Peyer's patch (tissue), 4 donors: ENCODE results near the gene CYBB. TPM values are rescaled to one million over a fixed set of nuclear protein-coding genes. Genes with fewer than 3 reads are reported as not detected.
"Not testable (repeated sequence)": the region's sequence is repeated elsewhere in the genome, so short reads cannot be mapped to it uniquely, and the experiment has no call there.

Source experiments
- DNase-seq, 3 donors: peaks; one replicate each; pipeline ENCODE4 v3.0.0-alpha.2; 2017 to 2019
- H3K27ac ChIP-seq, 4 donors: fragments of 200-600 bp; sonication (generic); one replicate each; pipeline ENCODE4 v1.5.1; 2016 to 2019
- H3K27me3 ChIP-seq, 2 donors: fragments of 200-600 bp; sonication (generic); one replicate each; pipeline ENCODE4 v1.5.1; 2019
- H3K36me3 ChIP-seq, 3 donors: fragments of 200-600 bp; sonication (generic); one replicate each; pipeline ENCODE4 v1.5.1; 2016 to 2019
- H3K4me1 ChIP-seq, 4 donors: fragments of 200-600 bp; sonication (generic); one replicate each; pipeline ENCODE4 v1.5.1; 2016 to 2019
- H3K4me3 ChIP-seq, 4 donors: fragments of 200-600 bp; sonication (generic); 1 replicate in 3 of 4; 2 replicates in 1 of 4; pipeline ENCODE4 v1.5.1; 2016 to 2019; ENCODE audit warnings: mild to moderate bottlenecking in 1 of 4
- H3K9me3 ChIP-seq, 4 donors: fragments of 200-600 bp; sonication (generic); one replicate each; pipeline ENCODE4 v1.5.1; 2016 to 2019; ENCODE audit warnings: mild to moderate bottlenecking in 1 of 4
- POLR2A ChIP-seq, 2 donors: fragments of 450-650 bp; IDR thresholded peaks; one replicate each; pipeline ENCODE4 v1.5.1; 2017; ENCODE audit warnings: antibody characterized with exemption in 2 of 2, mild to moderate bottlenecking in 2 of 2, moderate library complexity in 2 of 2
- total RNA-seq, 4 donors: library from RNA; depleted of rRNA; stranded (reverse); fragments of >200 nt; gene quantifications; one replicate each; pipeline ENCODE4 v1.1.0, GENCODE V29; 2016
- TF ChIP-seq, protein P1 (sequence below), 6 experiments: fragments of 450-650 bp in 4 of 6; fragments of 200-600 bp in 2 of 6; sonication (generic) in 1 of 6; IDR thresholded peaks; one replicate each; pipeline ENCODE4 v1.5.1; 2017 to 2019; ENCODE audit warnings: antibody characterized with exemption in 6 of 6, mild to moderate bottlenecking in 3 of 6, moderate library complexity in 1 of 6

Gene CYBB
- total RNA-seq, 4 donors from 2014 or later: 3.2 to 35.5 (median 6.8) TPM

DNA sequence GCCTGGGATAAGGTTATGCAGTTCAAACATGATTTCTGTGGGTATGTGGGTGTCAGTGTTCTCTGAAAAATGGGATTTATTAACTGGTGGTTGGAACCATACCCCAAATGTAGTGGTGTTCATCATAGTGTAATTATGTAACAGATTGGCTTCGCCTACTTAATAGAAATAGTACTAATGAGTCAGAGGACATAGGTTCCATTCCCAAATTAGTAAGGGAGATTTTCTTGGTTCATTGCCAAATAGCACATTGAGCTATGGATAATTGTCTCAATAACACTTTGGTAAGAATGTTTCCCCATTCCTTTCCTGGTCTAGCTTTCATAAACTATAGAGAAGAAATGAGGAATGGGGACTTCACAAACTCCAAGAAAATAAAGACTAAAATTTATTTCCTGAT, 20.5 kb upstream of the CYBB start:
- H3K4me3 ChIP-seq: no peak overlapping the region
- no peaks in the 10 kb centered on the region for H3K27me3 ChIP-seq
- TF ChIP-seq POLR2A (IDR thresholded peaks at IDR 0.05): no peak
- TF ChIP-seq, protein P1, sequence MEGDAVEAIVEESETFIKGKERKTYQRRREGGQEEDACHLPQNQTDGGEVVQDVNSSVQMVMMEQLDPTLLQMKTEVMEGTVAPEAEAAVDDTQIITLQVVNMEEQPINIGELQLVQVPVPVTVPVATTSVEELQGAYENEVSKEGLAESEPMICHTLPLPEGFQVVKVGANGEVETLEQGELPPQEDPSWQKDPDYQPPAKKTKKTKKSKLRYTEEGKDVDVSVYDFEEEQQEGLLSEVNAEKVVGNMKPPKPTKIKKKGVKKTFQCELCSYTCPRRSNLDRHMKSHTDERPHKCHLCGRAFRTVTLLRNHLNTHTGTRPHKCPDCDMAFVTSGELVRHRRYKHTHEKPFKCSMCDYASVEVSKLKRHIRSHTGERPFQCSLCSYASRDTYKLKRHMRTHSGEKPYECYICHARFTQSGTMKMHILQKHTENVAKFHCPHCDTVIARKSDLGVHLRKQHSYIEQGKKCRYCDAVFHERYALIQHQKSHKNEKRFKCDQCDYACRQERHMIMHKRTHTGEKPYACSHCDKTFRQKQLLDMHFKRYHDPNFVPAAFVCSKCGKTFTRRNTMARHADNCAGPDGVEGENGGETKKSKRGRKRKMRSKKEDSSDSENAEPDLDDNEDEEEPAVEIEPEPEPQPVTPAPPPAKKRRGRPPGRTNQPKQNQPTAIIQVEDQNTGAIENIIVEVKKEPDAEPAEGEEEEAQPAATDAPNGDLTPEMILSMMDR (IDR thresholded peaks at IDR 0.05): no peak
- peaks cover 0 to 3% (median 0%) of the 10 kb centered on the region in 4 donors for H3K4me1 ChIP-seq
- no peaks in the 10 kb centered on the region for H3K9me3 ChIP-seq
- DNase-seq: no peak
- no peaks in the 10 kb centered on the region for H3K36me3 ChIP-seq
- no peak overlapping the region for H3K27ac ChIP-seq

DNA sequence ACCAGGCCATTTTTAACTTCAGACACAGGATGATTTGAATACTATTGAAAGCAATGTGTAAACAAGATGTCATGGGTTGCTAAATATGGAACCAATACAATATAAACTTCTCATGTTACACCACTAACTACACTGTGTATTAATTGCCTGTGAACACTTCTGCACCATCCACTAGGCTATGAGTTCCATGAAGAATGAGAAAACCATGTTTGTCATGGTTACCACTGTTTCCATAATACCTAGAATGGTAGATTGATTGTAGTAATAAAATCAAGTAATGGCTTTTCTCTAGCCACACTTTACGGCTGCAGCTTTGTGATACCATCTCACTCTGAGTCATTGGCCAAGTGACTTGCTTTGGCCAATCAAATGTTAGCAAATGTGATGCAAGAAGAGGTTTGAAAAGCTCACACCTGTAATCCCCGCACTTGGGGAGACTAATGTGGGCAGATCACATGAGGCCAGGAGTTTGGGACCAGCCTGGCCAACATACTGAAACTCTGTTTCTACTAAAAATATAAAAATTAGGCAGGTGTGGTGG, 19.9 kb upstream of the CYBB start:
- H3K36me3 ChIP-seq: no peaks in the 10 kb centered on the region
- no peaks in the 10 kb centered on the region for H3K27me3 ChIP-seq
- TF ChIP-seq, protein P1 (IDR thresholded peaks at IDR 0.05): no peak
- TF ChIP-seq POLR2A (IDR thresholded peaks at IDR 0.05): no peak
- H3K27ac ChIP-seq: no peak overlapping the region
- H3K4me3 ChIP-seq: no peak overlapping the region
- no peak for DNase-seq
- H3K9me3 ChIP-seq: no peaks in the 10 kb centered on the region
- peaks cover 0 to 3% (median 0%) of the 10 kb centered on the region in 4 donors for H3K4me1 ChIP-seq

DNA sequence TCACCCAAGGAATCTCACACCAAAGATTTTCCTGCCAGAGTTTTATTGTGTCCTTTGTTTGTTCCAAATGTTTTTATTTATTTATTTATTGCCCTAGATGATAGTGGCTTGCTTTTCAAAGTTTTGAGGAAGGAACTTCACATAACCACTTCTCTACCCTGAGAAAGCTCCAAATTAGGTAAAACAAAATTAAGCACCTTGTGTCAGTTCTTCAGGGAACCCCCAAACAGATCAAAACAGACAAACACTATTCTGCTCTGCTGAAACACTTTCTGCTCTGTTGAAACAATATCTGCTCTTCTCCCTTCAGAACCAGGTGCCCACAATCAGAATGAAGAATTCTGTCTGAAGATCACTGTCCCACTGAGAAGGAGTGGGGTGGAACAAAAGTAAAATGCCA, 16.5 kb upstream of the CYBB start:
- no peak for DNase-seq
- Histone ChIP-seq H3K36me3 (no peaks in the 10 kb centered on the region), H3K4me1 (no peaks in the 10 kb centered on the region), H3K27ac (peak overlapping the region in 1 of 4 donors; percentile 35), H3K27me3 (no peaks in the 10 kb centered on the region), H3K4me3 (no peak overlapping the region), H3K9me3 (no peaks in the 10 kb centered on the region)
- TF ChIP-seq POLR2A (IDR thresholded peaks at IDR 0.05): no peak
- TF ChIP-seq, protein P1 (IDR thresholded peaks at IDR 0.05): no peak

DNA sequence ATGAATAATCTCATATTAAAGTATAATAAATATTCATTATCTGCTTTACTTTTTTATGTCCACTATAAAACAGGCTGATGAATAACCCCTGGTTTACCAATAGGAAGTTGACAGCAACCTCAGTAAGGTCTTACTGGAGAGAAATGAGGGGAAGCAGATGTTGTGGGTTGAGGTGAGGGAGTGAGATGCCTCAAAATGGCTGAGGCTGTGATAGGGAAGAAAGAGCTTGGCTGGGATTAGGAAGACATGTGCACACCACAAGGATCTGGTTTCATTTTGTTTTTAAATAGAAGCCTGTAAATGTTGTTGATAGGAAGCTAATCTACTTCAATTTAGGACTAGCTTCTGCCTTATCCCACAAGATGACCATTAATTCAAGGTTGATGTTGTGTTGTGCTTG, 14.4 kb upstream of the CYBB start:
- Histone ChIP-seq H3K27me3 (no peaks in the 10 kb centered on the region), H3K4me3 (no peak overlapping the region), H3K27ac (no peak overlapping the region), H3K36me3 (no peaks in the 10 kb centered on the region), H3K9me3 (no peaks in the 10 kb centered on the region), H3K4me1 (no peaks in the 10 kb centered on the region)
- DNase-seq: no peak
- no peak for TF ChIP-seq POLR2A (IDR thresholded peaks at IDR 0.05)
- TF ChIP-seq, protein P1 (IDR thresholded peaks at IDR 0.05): no peak

DNA sequence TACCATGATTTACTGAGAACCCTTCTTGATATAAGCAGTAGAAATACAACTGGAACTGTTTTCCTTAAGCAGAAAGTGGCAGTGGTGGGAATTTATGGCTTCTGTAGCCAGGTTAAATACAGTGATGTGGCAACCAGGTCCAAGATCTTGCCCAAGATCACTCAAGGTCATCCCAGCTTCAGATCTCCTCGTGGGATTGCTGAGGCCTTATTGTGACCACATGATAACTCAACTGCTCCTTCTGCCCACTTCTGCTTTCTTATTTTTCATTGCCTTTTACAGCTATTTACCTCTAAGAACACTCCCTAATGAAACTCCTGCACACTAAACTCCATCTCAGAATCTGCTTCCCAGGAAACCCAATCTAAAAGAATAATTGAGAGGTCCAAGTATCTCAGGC, 12.4 kb upstream of the CYBB start:
- TF ChIP-seq, protein P1 (IDR thresholded peaks at IDR 0.05): no peak
- TF ChIP-seq POLR2A (IDR thresholded peaks at IDR 0.05): no peak
- no peak overlapping the region for H3K4me3 ChIP-seq
- no peak for DNase-seq

DNA sequence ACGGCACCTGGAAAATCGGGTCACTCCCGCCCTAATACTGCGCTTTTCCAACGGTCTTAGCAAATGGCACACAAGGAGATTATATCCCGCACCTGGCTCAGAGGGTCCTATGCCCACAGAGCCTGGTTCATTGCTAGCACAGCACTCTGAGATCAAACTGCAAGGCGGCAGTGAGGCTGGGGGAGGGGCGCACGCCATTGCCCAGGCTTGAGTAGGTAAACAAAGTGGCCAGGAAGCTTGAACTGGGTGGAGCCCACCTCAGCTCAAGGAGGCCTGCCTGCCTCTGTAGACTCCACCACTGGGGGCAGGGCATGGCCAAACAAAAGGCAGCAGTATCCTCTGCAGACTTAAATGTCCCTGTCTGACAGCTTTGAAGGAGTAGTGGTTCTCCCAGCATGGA, 11.0 kb upstream of the CYBB start:
- not testable (repeated sequence) for H3K27me3 ChIP-seq, DNase-seq, H3K4me3 ChIP-seq, H3K36me3 ChIP-seq, H3K27ac ChIP-seq, H3K4me1 ChIP-seq, H3K9me3 ChIP-seq

More for the DNA sequence above, 12.4 kb upstream of the CYBB start:
- Histone ChIP-seq H3K9me3 (no peaks in the 10 kb centered on the region), H3K4me1 (no peaks in the 10 kb centered on the region), H3K27ac (no peak overlapping the region), H3K27me3 (no peaks in the 10 kb centered on the region), H3K36me3 (no peaks in the 10 kb centered on the region)
